K562 (cell line): ENCODE measurements around the gene MRPL58. TPM values are rescaled to one million over a fixed set of nuclear protein-coding genes. Genes with fewer than 3 reads are reported as not detected.

Experiments used
- BRCA1 ChIP-seq, 2 experiments: fragments of 450-650 bp in 1 of 2; sonication (generic) in 1 of 2; formaldehyde crosslinking in 1 of 2; IDR thresholded peaks; 2 replicates each; pipeline versions ENCODE4 v1.5.0 to v1.6.1; 2017 to 2020; ENCODE audit warnings: mild to moderate bottlenecking in 1 of 2, missing genetic modification reagents in 1 of 2
- CBX5 ChIP-seq: IDR thresholded peaks from 2 replicates; pipeline ENCODE4 v1.6.1; 2014; ENCODE audit warnings: low read depth, borderline replicate concordance
- FOXM1 ChIP-seq, 2 experiments: fragments of 450-650 bp in 1 of 2; sonication (generic) in 1 of 2; formaldehyde crosslinking in 1 of 2; IDR thresholded peaks; 2 replicates each; pipeline versions ENCODE4 v1.6.1 to v1.9.0; 2017 to 2022; ENCODE audit warnings: low read depth in 2 of 2, mild to moderate bottlenecking in 2 of 2, missing genetic modification reagents in 1 of 2, moderate library complexity in 1 of 2
- POLR2AphosphoS2 ChIP-seq: IDR thresholded peaks from 2 replicates; pipeline ENCODE4 v1.6.1; 2012; ENCODE audit warnings: low read length, improper control_type of control experiment
- POLR2G ChIP-seq: fragments of 200-400 bp; formaldehyde crosslinking; IDR thresholded peaks from 2 replicates; pipeline ENCODE4 v1.6.1; 2017; ENCODE audit warnings: low read depth, mild to moderate bottlenecking, antibody characterized with exemption, low read length, moderate library complexity
- SMARCB1 ChIP-seq: IDR thresholded peaks from 2 replicates; pipeline ENCODE4 v1.6.1; 2011; ENCODE audit warnings: improper control_type of control experiment, low read depth; ENCODE audit not compliant: insufficient read length
- TAF9B ChIP-seq: fragments of 450-650 bp; IDR thresholded peaks from 2 replicates; pipeline ENCODE4 v1.6.1; 2018; ENCODE audit warnings: mild to moderate bottlenecking; ENCODE audit not compliant: partially characterized antibody
- ZBED1 ChIP-seq: IDR thresholded peaks from 2 replicates; pipeline ENCODE4 v1.6.1; 2014
- ZNF444 ChIP-seq: fragments of 250-450 bp; sonication (Bioruptor Pico); IDR thresholded peaks from 2 replicates; pipeline ENCODE4 v1.4.0; 2020; ENCODE audit warnings: mild to moderate bottlenecking, moderate library complexity
- ZNF717 ChIP-seq: fragments of 250-450 bp; sonication (Bioruptor Pico); IDR thresholded peaks from 2 replicates; pipeline ENCODE4 v1.5.0; 2021
- polyA plus RNA-seq, 8 experiments: library from polyadenylated mRNA; depleted of rRNA in 4 of 8; stranded (reverse) in 5 of 8; unstranded in 3 of 8; fragments of >200 nt; fragmentation: Nextera tagmentation in 2 of 8; fragmentation: Illumina TruSeq in 1 of 8; extraction: Ambion mirVana in 2 of 8; extraction: Trizol in 1 of 8; gene quantifications; 2 replicates each; pipeline versions ENCODE4 v1.2.1 to v1.2.3, GENCODE V29; 2011 to 2014; ENCODE audit warnings: inconsistent platforms in 1 of 8, missing spikeins in 1 of 8
- total RNA-seq, 7 experiments: library from RNA; depleted of rRNA in 6 of 7; stranded (reverse); fragments of >200 nt in 6 of 7; fragmentation: Illumina TruSeq in 2 of 7; extraction: Trizol in 2 of 7; gene quantifications; 2 replicates each; pipeline versions ENCODE4 v1.2.1 to v1.2.3, GENCODE V29; 2011 to 2021; ENCODE audit warnings: low replicate concordance in 1 of 7
- TF ChIP-seq, protein P1 (sequence below): IDR thresholded peaks from 2 replicates; pipeline ENCODE4 v1.6.1; 2016; ENCODE audit warnings: missing genetic modification characterization, missing compliant biosample characterization
- TF ChIP-seq, protein P2 (sequence below), 3 experiments: fragments of 200-800 bp in 1 of 3; sonication (Bioruptor generic) in 1 of 3; sonication (generic) in 1 of 3; formaldehyde crosslinking in 1 of 3; IDR thresholded peaks; 2 replicates each; pipeline versions ENCODE4 v1.6.1 to v1.8.0; 2016 to 2022; ENCODE audit warnings: mild to moderate bottlenecking in 2 of 3, missing compliant biosample characterization in 2 of 3, missing genetic modification characterization in 2 of 3, missing genetic modification reagents in 1 of 3
- TF ChIP-seq, protein P3 (sequence below): fragments of 150-350 bp; conservative IDR thresholded peaks from 2 replicates; pipeline ENCODE4 v1.6.1; 2014; ENCODE audit warnings: low read length
- TF ChIP-seq, protein P4 (sequence below), 2 experiments: fragments of 450-650 bp in 1 of 2; sonication (generic) in 1 of 2; formaldehyde crosslinking; conservative IDR thresholded peaks; 2 replicates each; pipeline versions ENCODE4 v1.4.0 to v1.8.1; 2020 to 2022; ENCODE audit warnings: mild to moderate bottlenecking in 1 of 2, missing genetic modification reagents in 1 of 2
- TF ChIP-seq, protein P5 (sequence below): fragments of 250-450 bp; sonication (Bioruptor Pico); IDR thresholded peaks from 2 replicates; pipeline ENCODE4 v1.5.1; 2021; ENCODE audit warnings: mild to moderate bottlenecking
- TF ChIP-seq, protein P6 (sequence below): fragments of 450-650 bp; conservative IDR thresholded peaks from 2 replicates; pipeline ENCODE4 v1.6.1; 2016; ENCODE audit warnings: missing genetic modification characterization, low read depth, mild to moderate bottlenecking, control low read depth, missing compliant biosample characterization

MRPL58 gene
- total and polyA plus RNA-seq, 9 of the 15 experiments (the other 6 are each of a cell fraction or from before 2014, with no cell fraction given), result 30.8 to 107 (median 72.4) TPM

DNA sequence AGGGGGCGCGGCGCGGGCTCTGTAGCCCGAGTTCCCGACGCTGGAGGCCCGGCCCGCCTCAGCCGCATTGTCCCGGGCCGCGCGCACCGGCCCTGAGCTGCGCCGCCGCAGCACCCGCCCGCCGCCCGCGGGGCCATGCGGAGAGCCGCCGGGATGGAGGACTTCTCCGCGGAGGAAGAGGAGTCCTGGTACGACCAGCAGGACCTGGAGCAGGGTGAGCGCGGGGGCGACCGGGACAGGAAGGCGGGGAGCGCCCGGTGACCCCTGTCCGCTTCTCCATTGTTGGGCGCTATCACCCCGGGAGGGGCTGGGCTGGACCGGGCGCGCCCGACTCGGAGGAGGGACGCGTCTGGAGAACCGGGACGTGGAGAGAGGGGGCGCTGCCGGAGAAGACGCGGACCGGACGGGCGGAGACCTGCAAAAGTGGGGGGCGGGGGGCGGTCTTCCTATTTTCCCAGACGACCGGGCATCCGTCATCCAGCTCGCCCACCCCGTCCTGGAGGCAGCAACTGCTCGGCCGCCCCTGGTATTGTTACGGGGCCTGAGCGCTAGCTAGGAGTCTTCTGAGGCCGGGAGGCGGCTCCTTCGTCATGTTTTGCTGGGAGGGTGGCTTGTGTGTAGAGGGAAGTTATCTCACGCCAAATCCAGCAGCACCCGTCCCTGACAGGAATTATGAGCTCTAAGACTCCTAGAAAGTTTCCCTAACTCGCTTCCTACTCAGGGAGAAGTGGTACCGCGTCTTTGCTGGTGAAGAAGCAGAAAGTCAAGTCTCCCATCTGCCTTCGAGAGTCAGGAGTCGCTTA is 24.4 kb upstream of the MRPL58 start (continued):
- TF ChIP-seq, protein P1, sequence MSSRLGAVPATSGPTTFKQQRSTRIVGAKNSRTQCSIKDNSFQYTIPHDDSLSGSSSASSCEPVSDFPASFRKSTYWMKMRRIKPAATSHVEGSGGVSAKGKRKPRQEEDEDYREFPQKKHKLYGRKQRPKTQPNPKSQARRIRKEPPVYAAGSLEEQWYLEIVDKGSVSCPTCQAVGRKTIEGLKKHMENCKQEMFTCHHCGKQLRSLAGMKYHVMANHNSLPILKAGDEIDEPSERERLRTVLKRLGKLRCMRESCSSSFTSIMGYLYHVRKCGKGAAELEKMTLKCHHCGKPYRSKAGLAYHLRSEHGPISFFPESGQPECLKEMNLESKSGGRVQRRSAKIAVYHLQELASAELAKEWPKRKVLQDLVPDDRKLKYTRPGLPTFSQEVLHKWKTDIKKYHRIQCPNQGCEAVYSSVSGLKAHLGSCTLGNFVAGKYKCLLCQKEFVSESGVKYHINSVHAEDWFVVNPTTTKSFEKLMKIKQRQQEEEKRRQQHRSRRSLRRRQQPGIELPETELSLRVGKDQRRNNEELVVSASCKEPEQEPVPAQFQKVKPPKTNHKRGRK (tag), result no peak
- TF ChIP-seq, protein P2, sequence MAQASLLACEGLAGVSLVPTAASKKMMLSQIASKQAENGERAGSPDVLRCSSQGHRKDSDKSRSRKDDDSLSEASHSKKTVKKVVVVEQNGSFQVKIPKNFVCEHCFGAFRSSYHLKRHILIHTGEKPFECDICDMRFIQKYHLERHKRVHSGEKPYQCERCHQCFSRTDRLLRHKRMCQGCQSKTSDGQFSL (CRISPR knock-in tag; IDR thresholded peaks at IDR 0.05), result no peak
- TF ChIP-seq, protein P2 (tag; IDR thresholded peaks at IDR 0.05), result no peak
- TF ChIP-seq, protein P3, sequence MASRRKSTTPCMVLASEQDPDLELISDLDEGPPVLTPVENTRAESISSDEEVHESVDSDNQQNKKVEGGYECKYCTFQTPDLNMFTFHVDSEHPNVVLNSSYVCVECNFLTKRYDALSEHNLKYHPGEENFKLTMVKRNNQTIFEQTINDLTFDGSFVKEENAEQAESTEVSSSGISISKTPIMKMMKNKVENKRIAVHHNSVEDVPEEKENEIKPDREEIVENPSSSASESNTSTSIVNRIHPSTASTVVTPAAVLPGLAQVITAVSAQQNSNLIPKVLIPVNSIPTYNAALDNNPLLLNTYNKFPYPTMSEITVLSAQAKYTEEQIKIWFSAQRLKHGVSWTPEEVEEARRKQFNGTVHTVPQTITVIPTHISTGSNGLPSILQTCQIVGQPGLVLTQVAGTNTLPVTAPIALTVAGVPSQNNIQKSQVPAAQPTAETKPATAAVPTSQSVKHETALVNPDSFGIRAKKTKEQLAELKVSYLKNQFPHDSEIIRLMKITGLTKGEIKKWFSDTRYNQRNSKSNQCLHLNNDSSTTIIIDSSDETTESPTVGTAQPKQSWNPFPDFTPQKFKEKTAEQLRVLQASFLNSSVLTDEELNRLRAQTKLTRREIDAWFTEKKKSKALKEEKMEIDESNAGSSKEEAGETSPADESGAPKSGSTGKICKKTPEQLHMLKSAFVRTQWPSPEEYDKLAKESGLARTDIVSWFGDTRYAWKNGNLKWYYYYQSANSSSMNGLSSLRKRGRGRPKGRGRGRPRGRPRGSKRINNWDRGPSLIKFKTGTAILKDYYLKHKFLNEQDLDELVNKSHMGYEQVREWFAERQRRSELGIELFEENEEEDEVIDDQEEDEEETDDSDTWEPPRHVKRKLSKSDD, result no peak
- TF ChIP-seq TAF9B, result no peak
- TF ChIP-seq, protein P4, sequence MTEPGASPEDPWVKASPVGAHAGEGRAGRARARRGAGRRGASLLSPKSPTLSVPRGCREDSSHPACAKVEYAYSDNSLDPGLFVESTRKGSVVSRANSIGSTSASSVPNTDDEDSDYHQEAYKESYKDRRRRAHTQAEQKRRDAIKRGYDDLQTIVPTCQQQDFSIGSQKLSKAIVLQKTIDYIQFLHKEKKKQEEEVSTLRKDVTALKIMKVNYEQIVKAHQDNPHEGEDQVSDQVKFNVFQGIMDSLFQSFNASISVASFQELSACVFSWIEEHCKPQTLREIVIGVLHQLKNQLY (CRISPR knock-in tag; conservative IDR thresholded peaks at IDR 0.05), result no peak
- TF ChIP-seq, protein P5, sequence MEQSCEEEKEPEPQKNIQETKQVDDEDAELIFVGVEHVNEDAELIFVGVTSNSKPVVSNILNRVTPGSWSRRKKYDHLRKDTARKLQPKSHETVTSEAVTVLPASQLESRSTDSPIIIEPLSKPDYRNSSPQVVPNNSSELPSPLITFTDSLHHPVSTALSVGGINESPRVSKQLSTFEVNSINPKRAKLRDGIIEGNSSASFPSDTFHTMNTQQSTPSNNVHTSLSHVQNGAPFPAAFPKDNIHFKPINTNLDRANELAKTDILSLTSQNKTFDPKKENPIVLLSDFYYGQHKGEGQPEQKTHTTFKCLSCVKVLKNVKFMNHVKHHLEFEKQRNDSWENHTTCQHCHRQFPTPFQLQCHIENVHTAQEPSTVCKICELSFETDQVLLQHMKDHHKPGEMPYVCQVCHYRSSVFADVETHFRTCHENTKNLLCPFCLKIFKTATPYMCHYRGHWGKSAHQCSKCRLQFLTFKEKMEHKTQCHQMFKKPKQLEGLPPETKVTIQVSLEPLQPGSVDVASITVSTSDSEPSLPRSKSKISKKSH (CRISPR knock-in tag), result no peak
- TF ChIP-seq FOXM1 (IDR thresholded peaks at IDR 0.05; ENCODE audit: low read depth), result no peak
- TF ChIP-seq FOXM1 (CRISPR knock-in tag; IDR thresholded peaks at IDR 0.05; ENCODE audit: low read depth), result no peak
- TF ChIP-seq ZBED1, result no peak
- TF ChIP-seq ZNF444, result no peak
- TF ChIP-seq SMARCB1, result no peak
- TF ChIP-seq POLR2G, result peak; percentile 54
- no peak for TF ChIP-seq ZNF717 (CRISPR knock-in tag)
- no peak for TF ChIP-seq CBX5
- TF ChIP-seq BRCA1 (IDR thresholded peaks at IDR 0.05), result no peak
- TF ChIP-seq BRCA1 (CRISPR knock-in tag; IDR thresholded peaks at IDR 0.05), result no peak
- TF ChIP-seq, protein P6, sequence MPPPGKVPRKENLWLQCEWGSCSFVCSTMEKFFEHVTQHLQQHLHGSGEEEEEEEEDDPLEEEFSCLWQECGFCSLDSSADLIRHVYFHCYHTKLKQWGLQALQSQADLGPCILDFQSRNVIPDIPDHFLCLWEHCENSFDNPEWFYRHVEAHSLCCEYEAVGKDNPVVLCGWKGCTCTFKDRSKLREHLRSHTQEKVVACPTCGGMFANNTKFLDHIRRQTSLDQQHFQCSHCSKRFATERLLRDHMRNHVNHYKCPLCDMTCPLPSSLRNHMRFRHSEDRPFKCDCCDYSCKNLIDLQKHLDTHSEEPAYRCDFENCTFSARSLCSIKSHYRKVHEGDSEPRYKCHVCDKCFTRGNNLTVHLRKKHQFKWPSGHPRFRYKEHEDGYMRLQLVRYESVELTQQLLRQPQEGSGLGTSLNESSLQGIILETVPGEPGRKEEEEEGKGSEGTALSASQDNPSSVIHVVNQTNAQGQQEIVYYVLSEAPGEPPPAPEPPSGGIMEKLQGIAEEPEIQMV (tag), result peak; percentile 17; the same call in 1 of the 2 replicates
- TF ChIP-seq POLR2AphosphoS2, result no peak
